NCI-H2081 treated with DMSO at 0.1 percent for 48 hours (cell line): ENCODE results near the gene RINL.
"Not testable (repeated sequence)": the region's sequence is repeated elsewhere in the genome, so short reads cannot be mapped to it uniquely, and the experiment has no call there.

Experiments
- DNase-seq: peaks from one replicate; lab custom pipeline; 2025; lab: John Stamatoyannopoulos, UW

The RINL gene

DNA sequence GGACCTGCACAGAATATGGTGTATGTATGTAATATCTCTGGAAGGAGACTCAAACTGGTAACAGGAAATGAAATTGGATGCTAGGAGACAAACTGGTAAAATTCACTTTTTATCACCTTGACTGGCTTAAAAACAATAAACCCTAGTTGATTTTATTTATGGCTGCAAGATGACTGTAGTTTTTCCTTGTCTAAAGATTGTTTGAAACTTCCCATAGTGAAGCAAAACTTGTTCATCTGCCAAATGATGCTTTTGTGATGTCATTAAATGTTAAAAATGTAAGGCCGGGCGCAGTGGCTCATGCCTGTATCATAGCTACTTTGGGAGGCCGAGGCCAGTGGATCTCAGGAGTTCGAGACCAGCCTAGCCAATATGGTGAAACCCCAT, 44.0 kb downstream of the RINL start:
- DNase-seq, result no peak

DNA sequence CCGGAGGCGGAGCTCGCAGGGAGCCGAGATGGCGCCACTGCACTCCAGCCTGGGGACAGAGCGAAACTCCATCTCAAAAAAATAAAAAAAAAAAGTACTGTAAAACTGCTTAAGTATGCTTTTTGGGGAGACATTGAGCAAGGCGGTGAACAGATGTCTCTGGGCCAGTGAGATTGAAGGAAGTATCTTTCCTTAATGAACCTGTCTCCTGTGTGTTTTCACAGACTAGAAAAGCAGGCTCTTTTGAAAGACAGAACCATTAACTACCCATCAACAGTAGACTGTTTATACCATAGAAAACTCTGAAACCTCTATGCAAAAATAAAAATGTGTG, 45.0 kb downstream of the RINL start:
- no peak for DNase-seq

DNA sequence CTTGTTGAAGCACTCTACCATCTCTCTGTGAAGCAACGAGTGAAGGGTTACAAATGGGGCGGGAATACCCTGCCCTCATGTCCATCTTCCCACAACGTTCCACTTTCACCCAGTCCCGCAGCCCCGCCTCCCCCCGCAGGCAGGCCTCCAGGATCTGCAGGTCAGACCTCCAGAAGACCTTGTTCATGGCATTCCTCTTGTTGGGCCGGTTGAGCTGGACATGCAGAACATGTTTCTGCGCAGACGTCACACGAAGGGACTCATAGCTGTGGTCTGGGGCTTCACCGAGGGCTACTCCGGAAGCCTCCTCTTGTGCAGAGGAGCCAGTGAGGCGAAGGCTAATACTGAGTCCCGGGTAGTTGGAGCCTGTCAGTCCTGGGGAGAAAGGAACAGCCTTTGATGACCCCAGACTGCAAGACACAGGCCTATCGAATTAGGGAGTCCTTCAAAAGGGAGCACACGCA, 46.9 kb downstream of the RINL start:
- DNase-seq, result no peak

DNA sequence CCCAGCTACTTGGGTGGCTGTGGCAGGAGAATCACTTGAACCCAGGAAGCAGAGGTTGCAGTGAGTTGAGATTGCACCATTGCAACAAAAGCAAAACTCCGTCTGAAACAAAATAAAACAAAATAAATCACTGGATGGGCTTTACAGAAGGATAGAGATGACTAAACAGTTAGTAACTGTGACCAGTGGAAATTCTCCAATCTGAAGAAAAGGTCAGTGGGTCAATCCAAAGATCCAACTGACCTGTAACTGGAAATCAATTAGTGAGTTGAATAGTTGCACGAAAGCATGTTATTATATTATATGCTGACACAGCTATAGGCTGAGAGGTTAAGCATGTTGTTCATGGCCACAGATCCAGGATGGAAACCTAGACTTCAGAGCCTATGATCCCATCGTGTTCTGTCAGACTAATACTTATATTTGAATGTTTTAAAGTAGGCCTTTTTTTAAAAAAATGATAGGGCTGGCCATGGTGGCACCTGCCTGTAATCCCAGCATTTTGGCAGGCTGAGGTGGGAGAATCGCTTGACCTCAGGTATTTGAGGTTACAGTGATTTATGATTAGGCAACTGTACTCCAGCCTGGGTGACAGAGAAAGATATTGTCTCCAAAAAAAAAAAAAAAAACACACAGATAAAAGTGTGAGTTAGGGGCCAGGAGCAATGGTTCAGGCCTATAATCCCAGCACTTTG, 47.9 kb downstream of the RINL start:
- no peak for DNase-seq

DNA sequence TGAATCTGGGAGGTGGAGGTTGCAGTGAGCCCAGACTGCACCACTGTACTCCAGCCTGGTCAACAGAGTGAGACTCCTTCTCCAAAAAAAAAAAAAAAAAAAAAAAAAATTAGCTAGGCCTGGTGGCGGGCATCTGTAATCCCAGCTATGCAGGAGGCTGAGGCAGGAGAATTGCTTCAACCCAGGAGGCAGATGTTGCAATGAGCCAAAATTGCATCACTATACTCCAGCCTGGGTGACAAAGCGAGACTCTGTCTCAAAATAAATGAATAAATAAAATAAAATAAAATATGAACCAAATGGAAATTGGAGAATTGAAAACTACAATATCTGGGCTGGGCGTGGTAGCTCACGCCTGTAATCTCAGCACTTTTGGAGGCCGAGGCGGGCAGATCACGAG, 48.9 kb downstream of the RINL start:
- not testable (repeated sequence) for DNase-seq

DNA sequence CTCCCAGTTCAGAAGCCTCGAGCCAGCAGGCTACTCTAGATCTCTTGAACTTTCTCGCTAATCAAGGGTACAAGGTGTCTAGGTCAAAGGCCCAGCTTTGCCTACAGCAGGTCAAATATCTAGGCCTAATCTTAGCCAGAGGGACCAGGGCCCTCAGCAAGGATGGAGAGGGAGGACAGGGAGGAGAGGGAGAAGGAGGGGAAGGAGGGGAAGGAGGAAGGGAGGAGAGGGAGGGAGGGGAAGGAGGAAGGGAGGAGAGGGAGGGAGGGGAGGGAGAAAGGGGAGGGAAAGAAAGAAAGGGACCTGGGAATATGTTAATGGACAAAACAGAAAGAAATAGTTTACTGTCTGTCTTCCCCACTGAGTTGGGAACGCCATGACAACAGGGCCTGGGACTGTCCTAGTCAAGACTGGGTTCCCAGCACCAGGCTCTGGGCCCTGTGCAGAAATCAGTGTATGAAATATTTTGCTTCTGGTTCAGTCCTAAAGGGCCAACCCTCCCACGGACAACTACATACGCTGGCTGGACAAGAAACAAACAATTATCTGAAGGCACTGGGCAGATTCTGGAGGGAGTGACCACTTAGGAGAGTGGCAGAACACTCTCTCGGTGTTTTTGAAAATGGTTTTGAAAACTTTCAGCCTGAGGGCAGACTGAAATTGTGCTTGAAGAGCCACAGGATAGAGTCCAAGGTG, 51.1 kb downstream of the RINL start:
- no peak for DNase-seq

DNA sequence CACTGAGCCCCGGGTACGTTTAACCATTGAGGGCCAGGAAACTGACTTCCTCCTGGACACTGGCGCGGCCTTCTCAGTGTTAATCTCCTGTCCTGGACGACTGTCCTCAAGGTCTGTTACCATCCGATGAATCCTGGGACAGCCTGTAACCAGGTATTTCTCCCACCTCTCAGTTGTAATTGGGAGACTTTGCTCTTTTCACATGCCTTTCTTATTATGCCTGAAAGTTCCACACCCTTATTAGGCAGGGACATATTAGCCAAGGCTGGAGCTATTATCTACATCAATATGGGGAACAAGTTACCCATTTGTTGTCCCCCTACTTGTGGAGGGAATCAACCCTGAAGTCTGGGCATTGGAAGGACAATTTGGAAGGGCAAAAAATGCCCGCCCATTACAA, 52.1 kb downstream of the RINL start:
- DNase-seq, result not testable (repeated sequence)

DNA sequence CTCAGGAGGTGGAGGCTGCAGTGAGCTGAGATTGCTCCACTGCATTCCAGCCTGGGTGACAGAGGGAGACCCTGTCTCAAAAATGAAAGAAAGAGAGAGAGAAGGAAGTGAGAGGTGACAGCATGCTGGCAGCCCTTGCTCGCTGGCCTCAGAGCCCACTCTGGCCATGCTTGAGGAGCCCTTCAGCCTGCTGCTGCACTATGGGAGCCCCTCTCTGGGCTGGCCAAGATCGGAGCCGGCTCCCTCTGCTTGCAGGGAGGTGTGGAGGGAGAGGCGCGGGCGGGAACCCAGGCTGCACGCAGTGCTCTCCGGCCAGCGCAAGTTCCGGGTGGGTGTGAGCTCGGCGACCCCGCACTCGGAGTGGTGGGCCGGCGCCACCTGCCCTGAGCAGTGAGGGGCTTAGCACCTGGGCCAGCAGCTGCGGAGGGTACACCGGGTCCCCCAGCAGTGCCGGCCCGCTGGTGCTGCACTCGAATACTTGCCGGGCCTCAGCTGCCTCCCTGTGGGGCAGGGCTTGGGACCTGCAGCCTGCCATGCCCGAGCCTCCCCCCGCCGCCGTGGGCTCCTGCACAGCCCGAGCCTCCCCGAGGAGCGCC, 56.7 kb downstream of the RINL start:
- DNase-seq, result not testable (repeated sequence)

DNA sequence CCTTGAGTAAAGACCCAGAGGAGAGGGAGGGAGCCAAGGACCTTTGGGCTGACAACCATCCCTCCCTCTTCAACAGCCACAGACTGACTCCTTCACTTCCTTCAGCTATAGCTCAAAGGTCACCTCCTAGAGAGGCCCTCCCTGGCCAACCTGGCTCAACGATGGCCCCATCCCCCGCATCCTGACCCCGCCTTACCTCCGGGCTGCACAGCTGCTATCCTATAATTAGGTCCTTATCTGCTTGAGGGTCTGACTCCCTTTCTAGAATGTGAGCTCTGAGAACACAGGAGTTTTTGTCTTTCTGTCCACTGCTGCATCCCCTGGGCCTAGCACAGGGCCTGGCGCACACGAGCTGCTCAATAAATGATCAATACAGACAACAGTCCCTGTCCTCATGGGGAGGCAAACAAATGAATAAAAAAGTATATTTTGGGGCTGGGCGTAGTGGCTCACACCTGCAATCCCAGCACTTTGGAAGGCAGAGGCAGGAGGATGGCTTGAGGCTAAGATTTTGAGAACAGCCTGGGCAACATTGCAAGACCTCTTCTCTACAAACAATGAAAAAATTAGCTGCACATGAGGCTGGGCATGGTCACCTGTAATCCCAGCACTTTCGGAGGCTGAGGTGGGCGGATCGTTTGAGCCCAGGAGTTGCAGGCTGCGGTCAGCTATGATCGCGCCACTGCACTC, 58.7 kb downstream of the RINL start:
- no peak for DNase-seq
